GM19023 (cell line): ENCODE results near the gene FER1L5.

Experiments used
- ATAC-seq: cut with Tn5 transposase; IDR thresholded peaks from one replicate; pipeline ENCODE4 v1.9.1; 2021; ENCODE audit warnings: mild to moderate bottlenecking, moderate library complexity; ENCODE audit not compliant: unreplicated experiment

The FER1L5 gene

DNA sequence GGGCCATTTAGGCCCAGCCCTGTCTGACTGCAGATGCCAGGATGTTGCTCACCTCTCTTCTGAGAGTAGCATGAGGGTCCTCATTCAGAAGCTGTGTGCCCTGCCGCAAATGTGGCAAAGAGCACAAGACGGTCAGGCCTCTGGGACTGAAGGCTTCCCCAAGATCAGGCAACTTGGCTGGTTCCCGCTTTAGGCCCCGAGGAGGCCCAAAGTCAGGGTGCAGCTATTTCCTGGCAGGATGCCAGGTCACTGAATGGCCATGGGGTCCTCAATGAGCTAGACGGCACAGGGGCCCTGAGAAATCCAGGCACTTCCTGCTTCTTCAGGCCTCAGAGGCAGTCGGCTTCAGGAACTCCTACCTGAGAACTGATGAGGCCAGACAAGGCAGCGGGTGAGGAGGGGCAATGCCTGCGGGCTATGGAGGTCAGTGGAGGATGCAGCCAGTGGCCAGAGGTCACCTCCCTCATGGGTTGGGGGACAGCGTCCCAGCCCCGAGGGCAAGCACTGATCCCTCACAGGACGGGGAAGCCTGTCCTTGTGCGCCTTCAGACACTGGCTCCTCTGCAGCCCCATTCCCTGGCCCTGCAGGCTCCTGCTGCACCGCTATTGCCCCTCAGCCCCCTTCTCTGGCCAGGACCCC is 52.4 kb downstream of the FER1L5 start:
- ATAC-seq = no peak

DNA sequence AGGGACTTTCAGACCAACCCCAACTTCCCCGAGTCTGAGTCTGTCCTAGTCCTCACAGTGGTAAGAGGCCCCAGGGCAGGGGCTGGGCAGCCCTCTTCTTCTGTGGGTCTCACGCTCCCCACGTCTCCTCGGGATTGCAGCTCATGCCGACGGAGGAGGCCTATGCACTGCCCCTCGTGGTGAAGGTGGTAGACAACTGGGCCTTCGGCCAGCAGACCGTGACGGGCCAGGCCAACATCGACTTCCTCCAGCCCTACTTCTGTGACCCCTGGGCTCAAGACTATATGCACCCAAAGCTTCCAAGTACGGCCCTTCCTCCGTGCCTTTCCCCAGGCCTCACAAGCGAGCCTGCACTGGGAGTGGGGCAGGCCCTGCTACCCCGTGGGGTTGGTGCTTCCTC is 53.0 kb downstream of the FER1L5 start:
- no peak for ATAC-seq

GRCh38 chr2:96697476-96697875 is 54.9 kb downstream of the FER1L5 start:
- ATAC-seq = no peak

GRCh38 chr2:96698221-96698861 is 55.8 kb downstream of the FER1L5 start:
- no peak for ATAC-seq

- no peak for ATAC-seq
Observed at GRCh38 chr2:96699021-96699420, 56.5 kb downstream of the FER1L5 start.

DNA sequence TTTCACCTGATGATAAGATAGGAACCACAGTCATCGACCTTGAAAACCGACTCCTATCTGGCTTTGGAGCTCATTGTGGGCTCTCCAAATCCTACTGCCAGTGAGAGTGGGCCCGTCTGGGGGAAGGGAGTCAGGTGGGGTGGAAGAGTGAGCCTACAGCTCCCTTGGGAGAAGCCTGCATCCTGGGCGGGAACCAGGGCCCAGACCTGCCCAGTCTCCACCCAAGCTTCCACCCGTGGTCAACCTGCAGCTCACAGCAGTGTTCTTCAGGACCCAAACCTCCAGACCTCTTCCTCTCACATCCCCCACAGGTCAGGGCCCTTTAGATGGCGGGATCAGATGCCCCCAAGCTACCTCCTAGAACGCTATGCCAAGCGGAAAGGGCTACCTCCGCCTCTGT is 57.1 kb downstream of the FER1L5 start:
- ATAC-seq = no peak

GRCh38 chr2:96700086-96700485 is 57.5 kb downstream of the FER1L5 start:
- no peak for ATAC-seq

DNA sequence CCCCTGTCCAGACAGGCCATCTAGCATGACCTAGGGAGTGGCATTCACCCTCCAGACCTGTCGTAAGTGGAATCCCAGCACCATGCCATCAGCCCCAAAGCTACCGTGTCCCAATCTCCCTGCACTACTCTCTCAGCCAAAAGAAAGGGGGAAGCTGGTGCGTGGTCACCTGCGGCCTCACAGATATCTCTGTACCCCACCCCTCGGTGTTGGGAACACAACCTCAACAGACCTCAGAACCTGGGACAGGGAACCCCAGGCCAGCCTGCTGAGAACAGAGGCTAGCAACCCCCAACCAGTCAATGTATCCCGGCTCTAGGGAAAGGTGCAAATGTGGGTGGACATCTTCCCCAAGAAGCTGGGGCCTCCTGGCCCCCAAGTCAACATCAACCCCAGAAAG is 59.1 kb downstream of the FER1L5 start:
- no peak for ATAC-seq

DNA sequence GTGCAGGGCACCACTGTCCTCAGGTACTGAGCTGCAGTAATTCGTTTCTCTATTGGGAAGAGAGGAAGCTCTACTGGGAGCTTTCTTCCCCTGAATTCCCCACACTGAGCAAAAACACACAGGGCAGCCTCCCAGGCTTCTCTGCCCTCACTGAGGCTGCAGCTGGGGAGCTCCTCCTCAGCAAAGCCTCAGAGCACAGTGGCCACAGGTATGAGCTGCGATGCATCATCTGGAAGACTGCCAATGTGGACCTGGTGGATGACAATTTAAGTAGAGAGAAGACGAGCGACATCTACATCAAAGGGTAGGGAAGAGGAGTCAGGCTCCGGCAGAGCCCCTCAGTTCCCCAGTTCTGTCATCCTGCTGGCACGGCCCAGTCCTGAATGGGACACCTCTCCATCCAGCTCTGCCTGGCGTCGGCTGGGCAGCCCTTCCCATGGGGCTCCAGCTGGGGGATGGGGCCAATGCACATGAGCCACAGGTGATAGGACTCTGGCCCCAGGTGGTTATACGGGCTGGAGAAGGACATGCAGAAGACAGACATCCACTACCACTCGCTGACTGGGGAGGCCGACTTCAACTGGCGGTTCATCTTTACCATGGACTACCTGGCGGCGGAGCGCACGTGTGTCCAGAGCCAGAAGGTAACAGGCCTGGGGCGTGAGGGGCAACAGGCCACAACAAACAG is 59.7 kb downstream of the FER1L5 start:
- no peak for ATAC-seq

DNA sequence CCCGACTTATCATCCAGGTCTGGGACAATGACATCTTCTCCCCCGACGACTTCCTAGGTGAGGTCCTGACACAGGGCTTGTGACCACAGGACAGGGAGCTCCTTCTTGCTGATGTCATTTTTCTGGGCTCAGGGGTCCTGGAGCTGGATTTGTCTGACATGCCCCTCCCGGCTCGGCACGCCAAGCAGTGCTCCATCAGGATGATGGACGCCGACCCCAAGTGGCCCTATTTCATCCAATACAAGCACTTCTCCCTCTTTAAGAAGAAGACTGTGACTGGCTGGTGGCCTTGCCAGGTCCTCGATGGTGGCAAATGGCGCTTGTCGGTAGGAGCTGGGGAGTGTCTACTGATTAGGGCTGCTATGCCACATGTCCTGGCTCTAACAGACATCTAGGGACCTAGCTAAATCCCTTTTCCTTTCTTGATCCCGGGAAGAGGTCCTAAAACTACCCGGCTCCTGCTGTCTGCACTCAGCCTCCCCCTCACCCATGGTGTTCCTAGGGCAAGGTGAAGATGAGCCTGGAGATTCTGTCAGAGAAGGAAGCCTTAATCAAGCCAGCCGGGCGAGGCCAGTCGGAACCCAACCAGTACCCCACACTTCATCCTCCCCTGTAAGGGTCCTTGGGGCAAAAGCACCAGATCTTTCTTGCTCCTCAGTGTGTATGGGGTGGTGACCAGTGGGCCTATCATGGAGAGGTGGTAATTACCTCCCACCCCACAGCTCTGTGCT is 60.6 kb downstream of the FER1L5 start:
- ATAC-seq = no peak

DNA sequence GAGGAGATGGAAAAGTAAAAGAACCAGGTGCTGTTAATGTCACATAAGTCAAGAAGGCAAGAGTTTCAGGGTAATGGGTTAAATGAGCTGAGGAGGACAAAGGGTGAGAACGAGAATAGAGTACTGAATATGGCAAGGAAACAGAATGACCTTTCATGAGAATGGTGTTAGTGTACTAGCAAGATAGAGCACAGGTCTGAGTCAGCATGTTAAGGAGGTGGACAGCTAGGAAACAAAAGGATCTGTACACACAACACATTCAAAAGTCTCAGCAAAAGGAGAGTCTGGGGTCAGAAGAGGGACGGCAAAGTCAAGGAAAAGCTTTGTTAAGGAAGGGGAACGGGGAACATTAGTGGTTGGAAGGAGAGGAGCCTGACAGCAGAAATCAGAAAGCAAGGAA is 68.4 kb downstream of the FER1L5 start:
- no peak for ATAC-seq

DNA sequence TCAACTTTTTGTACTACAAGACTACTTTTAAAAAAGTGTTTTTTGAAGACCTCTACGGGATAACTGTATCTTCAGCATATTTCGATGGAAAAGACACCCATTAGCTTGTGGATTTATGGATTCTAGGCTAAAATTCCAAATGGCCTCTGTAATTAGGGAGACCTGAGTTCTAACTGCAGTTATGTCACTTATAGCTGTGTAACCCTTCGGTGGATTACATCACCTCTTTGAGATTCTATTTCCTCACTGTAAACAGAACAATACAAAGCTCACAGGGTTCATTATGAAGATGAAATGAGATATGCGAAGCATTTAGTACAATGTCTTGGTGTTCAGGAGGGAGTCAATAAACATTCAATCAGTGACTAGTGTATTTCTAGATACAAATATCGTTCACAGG is 73.1 kb downstream of the FER1L5 start:
- ATAC-seq = no peak

DNA sequence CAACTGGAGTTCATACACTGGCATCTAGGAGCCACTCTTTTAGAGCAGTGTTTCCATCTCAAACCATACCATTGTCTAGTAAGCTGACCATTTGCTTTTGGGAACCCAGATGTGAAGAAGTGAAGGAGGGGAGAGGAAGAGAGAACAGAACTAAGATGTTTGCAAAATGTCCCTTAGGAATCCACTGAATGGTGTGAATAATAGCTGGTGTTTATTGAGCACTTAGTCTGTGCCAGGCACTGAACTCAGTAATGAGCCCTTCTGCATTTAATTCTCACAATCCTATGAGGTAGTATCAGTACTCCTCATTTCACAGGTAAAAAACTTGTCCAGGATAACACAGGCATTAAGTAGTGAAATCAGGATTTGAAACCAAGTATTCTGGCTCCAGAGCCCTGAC is 73.8 kb downstream of the FER1L5 start:
- ATAC-seq = no peak

DNA sequence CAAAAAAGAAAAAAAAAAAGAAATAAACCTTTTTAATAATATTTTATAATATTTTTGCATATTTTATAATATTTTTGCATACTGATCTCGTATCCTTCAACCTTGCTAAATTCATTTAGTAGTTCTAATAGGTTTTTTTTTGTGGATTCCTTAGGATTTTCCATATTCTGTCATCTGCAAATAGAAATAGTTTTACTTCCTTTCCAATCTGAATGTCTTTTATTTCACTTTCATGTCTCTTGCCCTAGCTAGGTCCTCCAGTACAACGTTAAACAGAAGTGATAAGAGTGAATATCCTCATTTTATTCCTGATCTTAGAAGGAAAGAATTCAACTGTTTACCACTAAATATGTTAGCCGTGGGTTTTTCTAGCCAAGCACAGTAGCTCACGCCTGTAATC is 83.6 kb downstream of the FER1L5 start:
- no peak for ATAC-seq

DNA sequence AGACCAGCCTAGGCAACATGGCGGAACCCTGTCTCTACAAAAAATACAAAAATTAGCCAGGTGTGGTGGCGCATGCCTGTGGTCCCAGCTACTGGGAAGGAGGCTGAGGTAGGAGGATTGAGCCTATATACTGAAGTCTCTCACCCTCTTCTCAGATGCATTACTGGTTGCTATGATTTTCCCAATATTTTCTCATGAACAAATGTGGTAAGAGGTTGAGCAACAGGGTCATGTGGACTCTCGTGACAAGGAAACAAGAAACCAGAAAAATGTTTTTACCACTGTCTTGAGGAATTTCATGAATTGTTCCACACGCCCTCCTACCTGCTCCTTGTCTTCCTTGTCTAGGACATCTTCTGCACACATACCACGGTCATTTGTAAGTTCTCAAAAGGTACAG is 84.9 kb downstream of the FER1L5 start:
- no peak for ATAC-seq

DNA sequence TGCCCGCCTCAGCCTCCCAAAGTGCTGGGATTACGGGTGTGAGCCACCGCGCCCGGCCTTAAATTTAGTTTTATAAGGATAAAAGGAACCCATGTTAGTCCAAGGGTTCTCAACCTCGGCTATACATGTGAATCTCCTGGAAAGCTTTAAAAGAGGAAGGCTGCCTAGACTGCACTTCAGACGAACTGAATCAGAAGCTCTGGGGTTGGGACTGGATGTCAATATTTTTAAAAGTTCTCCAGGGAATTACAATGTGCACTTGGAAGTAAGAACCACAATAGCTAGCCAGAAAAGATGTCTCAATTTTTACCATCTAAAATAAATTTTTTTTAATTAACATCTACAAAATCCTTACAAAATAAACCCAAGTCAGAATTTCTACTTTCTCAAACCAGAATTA is 87.2 kb downstream of the FER1L5 start:
- ATAC-seq = no peak

GRCh38 chr2:96730212-96730611 is 87.6 kb downstream of the FER1L5 start:
- ATAC-seq = no peak

DNA sequence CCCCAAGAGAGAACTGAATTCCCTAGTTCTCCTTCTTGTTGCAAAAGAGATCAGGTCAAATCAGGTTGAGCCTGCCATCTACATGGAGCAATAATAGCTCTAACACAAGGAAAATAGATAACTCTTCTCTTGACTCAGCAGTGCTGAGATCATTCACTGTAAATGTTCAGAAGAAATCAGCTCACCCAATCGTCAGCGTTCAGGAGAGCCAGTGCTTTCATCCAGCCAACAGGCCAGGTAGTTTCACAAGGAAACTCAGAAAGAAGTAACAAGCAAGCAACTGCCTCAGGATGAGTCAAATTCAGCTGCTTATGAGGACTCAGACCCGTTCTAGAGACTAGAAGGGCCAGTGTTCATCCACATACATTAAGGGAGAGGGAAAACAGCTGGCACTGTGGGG is 91.4 kb downstream of the FER1L5 start:
- no peak for ATAC-seq

DNA sequence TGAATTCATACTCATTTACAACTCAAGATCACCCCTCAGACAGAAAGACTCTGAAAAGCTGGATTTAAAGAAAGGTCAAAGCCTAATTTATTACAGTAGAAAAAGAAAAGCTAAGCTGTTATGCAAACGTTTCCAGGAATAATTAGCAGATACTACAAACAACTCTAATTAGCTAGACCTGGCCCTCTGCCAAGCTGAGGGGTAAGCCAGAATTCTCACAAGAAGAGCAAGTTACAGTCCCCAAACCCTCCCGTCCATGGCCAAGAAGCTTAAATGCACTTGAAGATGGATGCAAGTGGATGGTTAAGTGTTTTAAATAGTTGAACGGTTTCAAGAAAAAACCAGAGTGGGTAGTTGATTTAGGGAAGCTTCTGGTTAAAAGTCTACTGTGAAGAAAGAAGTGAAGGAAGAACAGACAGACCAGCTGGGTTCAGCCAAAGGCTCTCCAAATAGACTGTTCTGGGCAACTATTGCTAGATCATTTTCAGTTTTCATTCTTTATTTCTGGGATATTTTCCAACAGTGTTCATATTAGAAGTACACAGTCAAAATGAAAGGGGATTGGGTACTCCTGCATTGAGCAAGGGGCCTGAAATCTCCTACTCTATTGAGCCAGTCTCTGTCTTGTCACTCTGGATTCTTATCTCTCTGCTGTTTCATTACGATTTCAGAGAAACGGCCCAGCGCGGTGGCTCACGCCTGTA is 92.5 kb downstream of the FER1L5 start:
- ATAC-seq = no peak

DNA sequence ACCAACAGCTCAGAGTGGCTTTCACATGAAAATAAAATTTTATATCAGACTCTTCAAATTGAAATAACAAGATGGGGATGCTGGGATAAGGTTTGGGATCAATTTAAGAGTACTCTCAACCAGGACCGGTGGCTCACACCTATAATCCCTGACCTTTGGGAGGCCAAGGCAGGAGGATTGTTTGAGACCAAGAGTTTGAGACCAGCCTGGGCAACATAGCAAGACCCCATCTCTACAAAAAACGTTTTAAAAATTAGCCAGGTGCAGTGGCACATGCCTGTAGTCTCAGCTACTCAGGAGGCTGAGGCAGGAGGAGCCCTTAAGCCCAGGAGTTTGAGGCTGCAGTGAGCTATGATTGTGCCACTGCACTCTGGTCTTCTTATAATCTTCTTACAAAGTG is 94.7 kb downstream of the FER1L5 start:
- no peak for ATAC-seq

DNA sequence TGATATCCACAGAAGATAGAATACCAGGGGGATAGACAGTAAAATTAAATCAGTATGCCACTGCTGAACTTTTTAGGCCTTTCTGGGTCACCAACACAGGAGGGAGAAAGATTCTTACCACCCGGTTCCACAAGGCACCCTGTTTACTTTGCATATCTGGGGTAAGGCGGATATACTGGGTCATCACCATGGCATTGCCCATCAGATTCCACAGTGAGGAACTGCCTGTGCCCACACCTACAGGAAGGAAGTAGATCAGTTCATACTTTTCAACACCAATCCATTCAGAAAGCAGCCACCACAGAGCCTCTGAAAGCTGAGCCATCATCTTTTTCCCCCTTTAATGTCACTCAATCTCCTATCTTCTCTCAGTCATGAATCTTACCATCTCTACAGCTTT is 95.3 kb downstream of the FER1L5 start:
- no peak for ATAC-seq
